GM19099 (cell line): Measurements from ENCODE around the gene MINK1.

Source experiments
- POLR2A ChIP-seq: IDR thresholded peaks from 3 replicates; pipeline ENCODE4 v1.6.1; 2011; ENCODE audit warnings: low read depth; ENCODE audit not compliant: insufficient read length; ENCODE audit errors: extremely low read depth

MINK1 gene

DNA sequence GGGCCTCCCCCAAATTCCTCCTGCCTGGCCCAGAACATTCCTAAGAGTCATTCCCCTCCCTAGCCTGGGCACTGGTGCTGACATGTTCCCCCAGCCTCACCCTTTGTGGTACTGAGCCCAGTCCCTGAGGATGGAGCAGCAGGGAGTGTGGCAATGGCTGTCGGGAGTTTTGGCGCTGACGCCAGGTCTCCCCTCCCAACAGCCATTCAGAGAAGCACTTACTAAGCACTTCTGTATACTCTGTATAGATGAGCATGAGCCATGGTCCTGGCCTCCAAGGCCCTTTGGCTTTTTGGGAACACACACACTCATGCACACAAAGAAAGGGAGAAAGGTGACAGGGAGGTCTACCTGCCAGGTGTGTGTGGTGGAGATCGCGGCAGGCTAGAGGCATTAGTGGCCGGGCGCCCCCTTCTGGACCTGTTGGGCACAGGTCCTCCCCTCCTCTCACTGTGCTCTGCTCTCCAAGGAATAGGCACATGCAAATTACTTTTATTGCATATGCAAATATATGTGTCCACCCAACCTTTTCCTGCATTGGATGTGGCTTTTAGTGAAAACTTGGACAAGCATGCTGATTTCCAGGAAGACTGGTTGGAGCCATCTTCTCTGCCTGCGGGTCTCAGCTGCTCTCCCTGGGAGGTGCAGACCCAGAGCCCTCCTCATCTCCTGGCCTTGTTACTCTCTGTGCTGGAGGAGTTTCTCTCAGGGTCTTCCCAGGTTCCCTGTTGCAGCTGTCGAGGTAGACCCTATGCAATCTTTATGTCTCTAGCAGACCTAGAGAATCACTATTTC is 48.8 kb downstream of the MINK1 start:
- TF ChIP-seq POLR2A, result no peak

DNA sequence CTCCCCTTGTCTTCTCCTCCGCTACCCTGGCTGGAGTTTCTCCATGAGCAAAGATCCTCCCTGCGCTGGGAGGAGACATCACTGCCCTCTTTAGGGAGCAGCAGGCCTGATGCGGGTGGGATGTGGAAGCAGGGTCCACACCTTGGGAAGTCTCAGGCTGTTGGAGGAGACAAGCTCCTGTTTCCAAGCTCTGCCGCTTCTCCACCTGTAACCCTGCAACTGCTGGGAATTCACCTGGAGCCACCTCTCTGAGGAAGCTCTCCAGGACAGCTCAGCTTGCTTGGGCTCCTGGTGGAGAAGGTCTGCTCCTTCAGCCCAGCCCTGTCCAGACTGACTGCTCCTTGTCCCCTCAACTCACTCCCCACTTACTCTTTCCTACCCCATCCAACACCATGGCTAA is 51.3 kb downstream of the MINK1 start:
- no peak for TF ChIP-seq POLR2A

DNA sequence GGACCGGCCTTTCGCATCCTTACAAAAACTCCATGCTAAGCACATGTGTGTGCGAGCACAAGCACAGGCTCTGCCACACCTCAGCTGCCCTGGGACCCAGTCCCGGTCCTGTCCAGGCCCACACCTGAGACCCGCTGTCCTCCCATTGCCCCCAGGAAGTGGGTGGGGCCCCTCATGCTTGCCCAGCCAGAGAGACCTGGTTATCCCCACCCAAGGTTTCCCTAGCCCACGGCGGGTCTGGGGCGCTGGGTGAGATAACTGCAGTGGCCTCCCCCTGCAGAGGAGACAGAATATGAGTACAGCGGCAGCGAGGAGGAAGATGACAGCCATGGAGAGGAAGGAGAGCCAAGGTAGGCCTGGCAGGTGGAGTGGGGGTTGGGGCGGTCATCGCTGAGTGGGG is 53.7 kb downstream of the MINK1 start:
- TF ChIP-seq POLR2A, result no peak

DNA sequence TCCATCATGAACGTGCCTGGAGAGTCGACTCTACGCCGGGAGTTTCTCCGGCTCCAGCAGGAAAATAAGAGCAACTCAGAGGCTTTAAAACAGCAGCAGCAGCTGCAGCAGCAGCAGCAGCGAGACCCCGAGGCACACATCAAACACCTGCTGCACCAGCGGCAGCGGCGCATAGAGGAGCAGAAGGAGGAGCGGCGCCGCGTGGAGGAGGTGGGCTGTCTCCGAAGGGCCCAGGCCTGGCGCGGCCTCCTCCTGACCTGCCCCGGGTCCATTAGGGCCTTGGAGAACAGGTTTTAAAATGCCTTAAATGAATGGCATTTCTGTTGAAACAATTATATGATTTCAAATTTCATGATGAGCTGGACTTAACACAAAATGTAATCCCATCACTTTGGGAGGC is 54.4 kb downstream of the MINK1 start:
- no peak for TF ChIP-seq POLR2A

GRCh38 chr17:4891411-4892410 is 58.6 kb downstream of the MINK1 start:
- TF ChIP-seq POLR2A, result no peak

GRCh38 chr17:4892499-4893221 is 59.5 kb downstream of the MINK1 start:
- TF ChIP-seq POLR2A, result no peak

- no peak for TF ChIP-seq POLR2A
Observed at GRCh38 chr17:4893272-4893671, 60.1 kb downstream of the MINK1 start.

DNA sequence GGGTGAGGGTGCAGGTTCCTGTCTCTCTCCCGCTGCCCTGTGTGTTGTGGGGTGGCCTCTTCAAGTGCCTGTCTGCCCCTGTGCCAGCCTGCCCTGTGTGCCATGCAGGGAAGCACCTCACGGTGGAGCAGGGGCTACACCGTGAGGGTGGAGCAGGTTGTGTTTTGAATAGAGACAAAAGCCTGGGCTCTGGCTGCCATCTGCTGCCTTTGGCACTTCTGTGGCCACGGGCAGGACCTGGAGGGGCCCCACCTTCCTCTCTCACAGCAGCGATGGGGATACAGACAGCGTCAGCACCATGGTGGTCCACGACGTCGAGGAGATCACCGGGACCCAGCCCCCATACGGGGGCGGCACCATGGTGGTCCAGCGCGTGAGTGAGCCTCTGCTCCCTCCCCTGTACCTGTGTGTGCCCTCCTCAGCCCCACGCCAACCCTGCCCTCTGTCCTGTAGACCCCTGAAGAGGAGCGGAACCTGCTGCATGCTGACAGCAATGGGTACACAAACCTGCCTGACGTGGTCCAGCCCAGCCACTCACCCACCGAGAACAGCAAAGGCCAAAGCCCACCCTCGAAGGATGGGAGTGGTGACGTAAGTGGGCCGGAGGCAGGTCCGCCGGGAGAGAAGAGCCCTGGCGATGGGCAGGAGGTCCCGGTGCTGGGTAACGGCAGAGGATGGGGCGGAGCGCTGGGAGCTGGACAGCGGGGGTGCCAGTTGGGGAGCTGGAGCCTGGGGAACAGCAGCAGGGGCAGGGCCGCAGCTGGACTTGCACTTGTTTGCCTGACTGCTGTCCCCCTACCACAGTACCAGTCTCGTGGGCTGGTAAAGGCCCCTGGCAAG is 60.8 kb downstream of the MINK1 start:
- no peak for TF ChIP-seq POLR2A

GRCh38 chr17:4895121-4895520 is 62.0 kb downstream of the MINK1 start:
- no peak for TF ChIP-seq POLR2A

DNA sequence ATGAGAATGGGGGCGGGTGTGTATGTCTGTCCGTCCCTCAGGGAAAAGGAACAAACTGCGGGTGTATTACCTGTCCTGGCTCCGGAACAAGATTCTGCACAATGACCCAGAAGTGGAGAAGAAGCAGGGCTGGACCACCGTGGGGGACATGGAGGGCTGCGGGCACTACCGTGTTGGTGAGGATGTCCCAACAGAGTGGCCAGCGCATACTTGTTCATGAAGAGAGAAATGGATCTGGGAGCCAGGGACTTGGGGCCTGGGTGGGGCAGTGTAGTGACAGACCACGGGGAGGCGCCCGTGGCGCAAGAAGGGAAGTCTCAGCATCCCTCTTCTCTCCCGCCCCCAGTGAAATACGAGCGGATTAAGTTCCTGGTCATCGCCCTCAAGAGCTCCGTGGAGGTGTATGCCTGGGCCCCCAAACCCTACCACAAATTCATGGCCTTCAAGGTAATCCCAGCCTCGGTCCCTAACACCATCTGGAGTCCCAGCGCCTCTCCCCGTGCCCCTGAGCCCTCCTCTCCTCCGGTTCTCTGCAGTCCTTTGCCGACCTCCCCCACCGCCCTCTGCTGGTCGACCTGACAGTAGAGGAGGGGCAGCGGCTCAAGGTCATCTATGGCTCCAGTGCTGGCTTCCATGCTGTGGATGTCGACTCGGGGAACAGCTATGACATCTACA is 62.7 kb downstream of the MINK1 start:
- no peak for TF ChIP-seq POLR2A

DNA sequence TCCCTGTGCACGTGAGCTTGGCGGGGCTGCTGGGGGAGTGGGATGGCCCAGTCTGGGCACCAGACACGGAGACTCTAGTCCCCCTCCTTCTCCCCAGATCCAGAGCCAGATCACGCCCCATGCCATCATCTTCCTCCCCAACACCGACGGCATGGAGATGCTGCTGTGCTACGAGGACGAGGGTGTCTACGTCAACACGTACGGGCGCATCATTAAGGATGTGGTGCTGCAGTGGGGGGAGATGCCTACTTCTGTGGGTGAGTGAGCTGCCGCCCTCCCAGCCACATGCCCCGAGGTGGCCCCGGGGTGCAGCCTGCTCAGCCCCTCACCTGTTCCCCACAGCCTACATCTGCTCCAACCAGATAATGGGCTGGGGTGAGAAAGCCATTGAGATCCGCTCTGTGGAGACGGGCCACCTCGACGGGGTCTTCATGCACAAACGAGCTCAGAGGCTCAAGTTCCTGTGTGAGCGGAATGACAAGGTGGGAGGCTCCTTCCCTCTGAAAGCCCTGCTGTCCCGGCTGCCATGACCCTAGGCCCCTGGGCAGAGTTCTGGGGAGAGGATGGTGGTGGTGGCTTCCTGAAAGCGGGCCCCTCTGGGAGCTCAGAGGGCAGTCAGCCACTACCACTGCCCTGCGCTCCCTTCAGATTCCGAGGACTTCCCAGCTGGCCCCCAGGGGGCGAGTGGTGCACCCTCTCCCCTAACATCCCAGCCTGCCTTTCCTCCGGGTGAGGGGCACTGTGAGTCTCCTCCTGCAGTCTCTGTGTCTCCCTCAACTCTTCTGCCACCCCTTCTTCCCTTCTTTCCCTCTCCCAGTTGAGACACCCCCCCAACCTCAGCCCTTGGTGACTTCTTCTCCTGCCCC is 63.4 kb downstream of the MINK1 start:
- no peak for TF ChIP-seq POLR2A

DNA sequence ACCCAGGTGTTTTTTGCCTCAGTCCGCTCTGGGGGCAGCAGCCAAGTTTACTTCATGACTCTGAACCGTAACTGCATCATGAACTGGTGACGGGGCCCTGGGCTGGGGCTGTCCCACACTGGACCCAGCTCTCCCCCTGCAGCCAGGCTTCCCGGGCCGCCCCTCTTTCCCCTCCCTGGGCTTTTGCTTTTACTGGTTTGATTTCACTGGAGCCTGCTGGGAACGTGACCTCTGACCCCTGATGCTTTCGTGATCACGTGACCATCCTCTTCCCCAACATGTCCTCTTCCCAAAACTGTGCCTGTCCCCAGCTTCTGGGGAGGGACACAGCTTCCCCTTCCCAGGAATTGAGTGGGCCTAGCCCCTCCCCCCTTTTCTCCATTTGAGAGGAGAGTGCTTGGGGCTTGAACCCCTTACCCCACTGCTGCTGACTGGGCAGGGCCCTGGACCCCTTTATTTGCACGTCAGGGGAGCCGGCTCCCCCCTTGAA is 64.1 kb downstream of the MINK1 start:
- no peak for TF ChIP-seq POLR2A

DNA sequence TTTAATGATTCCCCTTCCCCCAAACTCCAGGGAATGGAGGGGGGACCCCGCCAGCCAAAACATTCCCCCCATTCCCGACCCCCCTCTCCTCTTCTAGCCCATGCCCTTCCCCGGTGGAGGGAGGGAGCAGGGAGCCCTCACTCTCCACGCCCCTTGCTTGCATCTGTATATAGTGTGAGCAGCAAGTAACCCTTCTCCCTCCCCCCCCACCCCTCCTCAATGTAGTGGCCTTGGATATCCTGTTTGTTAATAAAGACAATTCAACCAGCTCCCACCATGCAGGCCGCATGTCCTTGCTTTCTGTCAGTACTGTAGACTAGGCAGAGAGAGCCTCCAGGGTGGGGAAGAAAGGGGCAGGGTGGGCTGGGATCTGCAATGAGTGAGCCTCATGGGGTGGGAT is 64.6 kb downstream of the MINK1 start:
- TF ChIP-seq POLR2A, result no peak
